Astrocyte of the hippocampus (primary cell): ENCODE results near the gene WDR49.

Experiments
- DNase-seq: peaks from one replicate; pipeline ENCODE4 v3.0.0; 2011; ENCODE audit warnings: low read depth, low spot score

WDR49 gene

DNA sequence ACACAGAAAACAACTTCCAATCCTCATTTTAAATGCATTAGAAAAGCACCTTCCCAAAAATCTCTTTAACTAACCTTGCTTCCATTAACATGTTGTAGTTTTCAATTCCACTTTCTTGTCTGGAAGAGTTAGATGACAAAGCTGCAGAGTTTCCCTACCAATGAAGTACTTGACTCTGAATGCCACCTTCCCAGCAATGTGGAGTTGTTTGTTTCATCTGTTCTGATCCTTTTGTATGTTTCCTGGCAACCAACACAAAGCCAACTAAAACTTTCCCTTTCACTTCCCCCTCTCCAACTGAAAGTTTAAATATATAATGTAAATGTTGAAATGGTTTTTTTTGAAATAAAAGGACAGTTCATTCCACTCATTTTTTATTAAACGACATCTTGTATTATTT is at the start of gene WDR49:
Gene WDR49, minus strand, starts transcription at position 183 of the 400 bp plus-strand sequence. CDS start 517 bp downstream, outside the sequence.
- DNase-seq, result peak; percentile 64

DNA sequence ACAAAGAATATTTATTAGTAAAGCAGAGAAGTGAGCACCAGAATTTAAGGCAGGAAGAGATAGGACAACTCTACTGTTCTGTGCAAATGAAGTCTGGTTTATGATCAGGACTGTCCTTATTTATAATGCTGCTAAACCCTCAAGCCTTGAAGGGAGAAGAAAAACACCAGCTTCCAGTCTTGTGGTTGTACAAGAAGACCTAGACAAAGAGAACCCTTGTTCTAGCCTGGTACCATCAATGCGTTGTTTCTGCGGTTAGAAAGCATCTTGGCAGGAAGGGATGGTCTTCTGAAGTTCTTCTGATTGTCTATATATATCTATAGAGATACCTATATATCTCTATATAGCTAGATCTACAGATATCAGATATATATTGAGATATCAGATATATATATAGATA is 47.2 kb upstream of the WDR49 start:
- no peak for DNase-seq

DNA sequence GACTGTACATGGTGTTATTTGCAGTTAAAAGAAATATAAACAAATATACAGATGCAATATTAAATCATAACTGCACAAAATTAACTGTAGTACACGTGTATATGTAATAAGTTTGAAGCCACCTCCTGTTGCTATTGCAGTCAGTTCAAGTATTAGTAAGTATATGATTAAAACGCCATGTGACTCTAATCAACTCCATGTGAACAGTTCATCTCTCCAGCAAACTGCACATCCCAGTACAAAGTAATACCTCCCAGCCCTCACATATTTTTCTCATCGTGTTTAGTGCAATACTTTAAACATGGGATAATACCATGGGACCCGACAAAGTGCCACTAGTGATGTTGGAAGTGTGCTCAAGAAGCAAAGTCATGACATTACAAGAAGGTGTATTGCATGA is 46.3 kb upstream of the WDR49 start:
- no peak for DNase-seq

DNA sequence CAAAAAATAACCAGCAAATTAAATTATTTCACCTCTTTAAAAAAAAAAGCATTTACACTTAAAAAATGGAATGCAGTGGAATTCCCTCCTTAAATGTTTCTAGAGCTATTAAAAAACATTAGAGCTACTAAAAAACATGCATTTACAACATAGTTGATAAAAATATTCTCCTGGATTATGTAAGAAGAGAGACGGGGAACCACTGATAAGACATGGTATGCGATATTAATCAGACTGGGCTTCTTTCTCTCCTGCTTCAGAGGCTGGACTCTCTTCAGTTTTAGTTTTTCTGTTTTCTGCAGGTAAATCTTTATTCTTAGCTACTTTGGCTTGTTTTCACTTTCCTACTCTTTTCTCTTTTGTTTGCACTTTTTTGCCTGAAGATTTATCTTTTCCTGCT is 40.4 kb upstream of the WDR49 start:
- DNase-seq, result no peak

DNA sequence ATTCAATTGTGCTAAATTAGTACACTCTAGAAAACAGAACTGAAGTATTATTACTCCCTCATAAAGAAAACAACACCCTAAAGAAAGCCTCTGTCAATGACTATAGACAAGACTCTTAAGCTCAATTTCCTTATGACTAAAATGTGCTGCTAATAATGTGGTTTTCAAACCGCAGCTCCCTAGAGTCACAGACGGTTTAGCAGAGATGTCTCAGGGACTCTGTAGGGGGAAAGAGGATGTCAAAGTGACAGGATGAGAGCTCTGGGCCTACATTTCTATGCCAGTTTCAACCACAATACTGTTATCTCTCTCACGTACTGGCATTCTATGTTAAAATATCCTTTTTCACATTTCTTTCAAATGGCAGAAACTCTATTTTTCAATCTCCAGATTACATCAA is 37.6 kb upstream of the WDR49 start:
- DNase-seq, result no peak

DNA sequence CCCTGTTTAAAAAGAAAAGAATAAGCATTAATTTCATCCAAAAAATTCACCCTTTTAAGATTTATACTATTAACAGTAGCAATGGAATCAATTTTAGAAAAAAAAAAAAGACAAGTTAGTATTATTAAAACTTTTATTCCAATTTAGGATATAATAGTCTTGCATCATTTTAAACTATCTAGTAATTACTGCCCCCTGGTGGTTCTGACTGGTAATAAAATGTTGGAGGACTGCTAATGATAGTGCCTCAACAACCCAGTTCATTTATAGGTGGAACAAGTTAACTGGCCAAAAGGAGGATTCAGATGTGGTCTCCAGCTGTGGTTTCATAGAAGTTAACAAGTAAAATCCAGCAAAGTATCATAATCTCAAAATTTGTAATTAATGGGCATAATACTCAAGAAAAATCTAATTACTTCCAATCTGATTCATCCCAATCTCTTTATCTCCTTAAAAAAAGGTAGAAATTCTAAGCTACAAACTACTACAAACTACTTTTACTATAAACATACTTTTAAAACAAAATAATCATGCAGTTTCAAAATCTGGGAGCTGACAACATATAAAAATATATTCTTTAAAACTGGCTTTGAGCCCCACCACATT is 30.7 kb upstream of the WDR49 start:
- DNase-seq, result peak; percentile 74

DNA sequence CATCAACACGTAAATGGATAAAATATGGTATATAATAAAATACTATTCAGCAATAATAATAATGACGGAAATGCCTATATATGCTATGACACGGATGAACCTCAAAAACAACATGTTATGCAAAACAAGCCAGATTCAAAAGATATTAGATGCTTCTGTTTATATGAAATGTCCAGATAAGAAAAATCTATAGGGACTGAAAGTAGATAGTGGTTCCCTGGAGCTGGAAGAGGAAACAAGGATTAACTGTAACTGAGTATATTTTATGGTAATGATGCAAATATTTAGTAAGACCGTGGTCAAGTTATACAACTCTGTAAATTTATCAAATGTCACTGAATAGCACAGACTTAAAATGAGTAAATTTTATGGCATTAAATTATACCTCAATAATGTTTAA is 25.8 kb upstream of the WDR49 start:
- no peak for DNase-seq

DNA sequence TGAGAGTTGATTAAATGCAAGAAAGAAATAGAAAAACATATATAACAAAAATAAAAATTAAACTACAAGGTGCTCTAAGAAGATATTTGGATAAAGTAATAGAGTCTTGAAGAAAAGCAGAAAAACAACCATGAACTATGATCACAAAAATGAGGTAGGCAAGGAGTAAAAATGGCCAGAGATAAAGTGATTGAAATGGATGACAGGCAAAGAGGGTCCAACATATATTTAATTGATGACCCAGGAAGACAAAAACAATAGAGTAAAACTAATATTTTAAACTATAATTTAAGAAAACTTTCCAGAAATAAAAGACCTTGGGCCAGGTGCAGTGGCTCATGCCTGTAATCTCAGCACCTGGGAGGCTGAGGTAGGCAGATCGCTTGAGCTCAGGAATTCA is 22.1 kb upstream of the WDR49 start:
- no peak for DNase-seq

DNA sequence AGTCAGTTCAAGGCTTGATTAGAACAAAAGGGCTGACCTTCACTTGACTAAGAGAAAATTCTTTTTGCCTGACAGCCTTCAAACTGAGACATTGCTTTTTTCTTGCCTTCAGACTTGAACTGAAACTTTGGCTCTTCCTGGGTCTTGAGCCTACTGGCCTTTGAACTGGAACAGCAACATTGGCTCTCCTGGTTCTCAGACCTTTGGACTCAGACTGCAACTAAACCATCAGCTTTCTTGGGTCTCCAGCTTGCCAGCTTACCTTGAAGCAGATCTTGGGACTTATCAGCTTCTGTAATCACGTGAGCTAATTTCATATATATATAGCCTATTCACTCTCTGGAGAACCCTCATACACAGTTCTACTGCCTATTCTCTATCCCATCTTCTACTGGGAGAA is 19.5 kb upstream of the WDR49 start:
- DNase-seq, result no peak

DNA sequence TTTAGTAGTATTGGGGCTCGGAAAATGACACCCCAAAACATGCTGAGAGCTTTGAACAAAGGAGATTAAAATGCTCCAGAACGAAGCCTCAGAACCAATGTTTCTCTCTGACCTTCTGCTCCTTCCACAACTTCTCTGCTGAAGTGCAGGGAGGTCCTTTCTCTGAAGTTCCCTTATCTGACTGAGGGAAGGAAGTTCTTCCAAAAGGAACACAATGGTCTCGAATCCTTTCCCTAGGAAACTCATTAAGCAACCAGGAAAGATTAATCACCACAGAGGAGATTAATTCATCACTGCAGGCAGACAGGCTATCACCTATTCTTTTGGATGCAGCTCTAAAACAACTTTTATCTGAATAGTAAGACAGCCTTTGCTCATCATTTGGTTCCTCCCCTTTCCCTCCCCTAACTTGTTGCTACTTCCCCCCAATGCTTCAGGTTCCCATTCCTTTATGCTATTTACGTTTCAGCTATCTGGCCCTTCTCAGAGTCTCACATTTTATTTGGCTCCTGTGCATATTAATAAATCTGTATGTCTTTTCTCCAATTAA is 18.2 kb upstream of the WDR49 start:
- DNase-seq, result no peak

DNA sequence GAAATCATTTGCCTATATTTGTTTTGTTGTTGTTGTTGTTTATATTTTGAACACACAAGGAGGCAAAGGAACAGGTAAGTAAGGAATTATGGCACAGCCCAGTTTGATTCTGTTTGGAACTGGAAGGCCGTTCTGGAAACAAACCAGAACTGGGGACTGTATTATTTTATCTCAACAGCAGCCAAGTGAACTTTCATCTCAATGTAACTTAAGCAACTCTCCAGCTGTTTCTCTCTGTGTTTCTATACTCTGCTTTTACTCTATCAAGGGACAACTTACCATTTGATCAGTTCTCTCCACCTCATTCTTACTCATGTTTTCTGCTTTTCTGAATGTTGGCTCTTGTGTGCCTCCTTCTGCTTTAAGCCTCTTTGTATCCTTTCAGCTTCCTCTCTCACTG is 16.0 kb upstream of the WDR49 start:
- no peak for DNase-seq

DNA sequence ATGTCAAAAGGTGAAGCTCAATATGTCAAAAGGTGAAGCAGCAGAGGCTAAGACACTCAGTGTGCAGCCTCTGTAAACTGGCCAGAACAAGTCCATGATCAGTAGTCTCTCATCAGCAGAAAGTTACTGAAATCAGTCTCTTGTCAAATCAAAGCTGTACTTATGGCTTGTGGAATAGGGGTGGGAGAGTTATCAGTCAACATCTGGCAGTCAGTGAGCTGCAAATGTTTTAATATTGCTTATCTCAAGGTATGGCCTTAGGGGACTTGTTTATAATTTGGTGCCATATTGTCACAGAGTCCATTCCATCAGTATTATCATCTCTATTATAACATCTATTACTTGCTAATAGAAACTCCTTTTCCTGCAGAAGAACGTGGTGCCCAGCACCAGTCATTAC is 14.9 kb upstream of the WDR49 start:
- no peak for DNase-seq

DNA sequence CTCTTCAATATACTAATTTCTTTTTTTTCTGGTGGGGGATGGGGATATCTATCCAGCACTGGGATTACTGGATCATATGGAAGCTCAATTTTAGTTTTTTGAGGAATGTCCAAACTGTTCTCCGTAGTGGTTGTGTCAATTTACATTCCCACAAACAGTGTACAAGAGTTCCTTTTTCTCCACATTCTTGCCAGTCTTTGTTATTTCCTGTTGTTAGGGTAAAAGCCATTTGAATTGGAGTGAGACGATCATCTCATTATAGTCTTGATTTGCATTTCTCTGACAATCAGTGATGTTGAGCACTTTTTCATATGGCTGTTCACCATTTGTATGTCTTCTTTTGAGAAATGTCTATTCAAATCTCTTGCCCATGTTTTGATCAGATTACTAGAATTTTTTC is 12.8 kb upstream of the WDR49 start:
- DNase-seq, result peak; percentile 17

DNA sequence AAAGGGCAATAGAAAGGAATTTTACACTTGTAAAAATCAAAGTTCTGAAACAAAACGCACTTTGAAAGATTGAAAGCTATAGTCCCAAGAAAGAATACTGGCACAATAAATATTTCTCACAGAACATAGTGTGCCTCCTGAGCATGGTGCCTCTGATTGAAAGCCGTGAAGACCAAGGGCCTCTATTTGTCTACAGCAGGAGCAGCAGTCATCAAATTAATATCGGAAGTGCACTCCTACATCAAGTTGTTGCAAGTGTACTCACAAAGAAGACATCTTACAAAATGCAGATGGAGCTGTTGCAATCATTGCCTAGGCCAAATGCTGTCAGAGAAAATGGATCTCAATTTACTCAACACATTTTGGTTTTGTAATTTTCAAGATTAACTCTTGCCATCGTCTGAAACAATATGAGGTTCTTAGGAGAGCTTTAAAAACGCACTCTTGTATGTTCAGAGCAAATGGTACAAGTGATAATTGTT is 9.2 kb upstream of the WDR49 start:
- DNase-seq, result no peak

DNA sequence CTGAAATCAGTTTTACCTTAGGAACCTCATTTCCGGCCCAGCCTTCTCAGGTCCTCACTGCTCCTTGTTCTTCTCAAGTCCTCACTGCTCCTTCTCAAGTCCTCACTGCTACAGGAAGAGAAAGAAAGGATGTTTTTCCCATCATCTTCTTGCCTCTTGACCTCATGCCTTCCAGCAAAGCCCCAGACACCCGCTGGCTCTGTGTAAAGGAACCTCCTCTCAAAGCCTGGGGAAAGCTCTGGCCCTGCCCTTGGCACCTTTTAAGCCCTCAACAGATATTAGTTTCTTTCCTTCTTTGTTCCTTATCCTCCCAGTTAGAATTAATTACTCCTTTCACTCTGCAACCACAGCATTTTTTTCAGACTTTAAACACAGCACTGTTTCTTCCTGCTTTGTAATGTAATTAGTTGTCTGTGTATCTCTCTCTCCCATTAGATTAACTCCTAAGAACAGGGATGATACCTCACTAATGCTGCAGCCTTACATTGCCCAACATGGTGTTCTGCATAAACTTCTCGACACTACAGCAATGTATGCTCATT is 4.0 kb upstream of the WDR49 start:
- no peak for DNase-seq

DNA sequence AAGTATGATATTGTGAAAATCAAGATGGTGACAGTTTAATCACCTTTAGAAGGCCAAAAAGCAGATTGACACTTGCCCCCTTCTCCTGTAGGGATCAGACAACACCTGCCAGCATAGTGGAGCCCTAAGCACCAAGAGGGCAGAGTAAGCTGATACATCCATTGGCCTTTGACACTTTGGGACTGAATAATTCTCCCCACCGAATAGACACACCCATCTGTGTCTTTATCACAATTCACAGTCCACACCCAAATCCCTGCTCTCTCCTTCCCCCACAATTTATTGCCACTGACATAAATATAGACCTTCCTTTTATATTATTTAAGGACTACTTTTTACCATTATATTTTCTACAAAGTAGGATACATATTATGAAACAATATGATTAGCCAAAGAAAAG is 3.1 kb upstream of the WDR49 start:
- DNase-seq, result no peak

DNA sequence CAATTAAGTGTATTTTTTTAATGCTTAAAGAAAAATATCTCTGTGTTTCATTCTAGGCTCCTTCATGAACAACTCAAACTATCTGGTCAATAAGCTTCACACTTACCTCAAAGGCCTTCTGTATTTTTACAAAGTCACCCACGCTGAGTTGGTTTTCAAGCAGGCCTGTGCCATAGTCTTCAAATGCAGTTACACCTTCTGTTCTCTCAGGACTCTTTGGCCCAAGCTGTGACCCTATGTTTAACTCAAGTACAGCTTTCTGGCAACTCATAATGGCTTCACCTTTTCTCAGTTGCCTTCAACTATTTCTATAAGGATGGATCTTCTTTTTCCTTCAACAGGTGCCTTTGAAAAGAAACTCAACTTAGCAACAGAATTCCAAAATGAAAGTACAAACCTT is 587 bp downstream of the WDR49 start:
- DNase-seq, result no peak

DNA sequence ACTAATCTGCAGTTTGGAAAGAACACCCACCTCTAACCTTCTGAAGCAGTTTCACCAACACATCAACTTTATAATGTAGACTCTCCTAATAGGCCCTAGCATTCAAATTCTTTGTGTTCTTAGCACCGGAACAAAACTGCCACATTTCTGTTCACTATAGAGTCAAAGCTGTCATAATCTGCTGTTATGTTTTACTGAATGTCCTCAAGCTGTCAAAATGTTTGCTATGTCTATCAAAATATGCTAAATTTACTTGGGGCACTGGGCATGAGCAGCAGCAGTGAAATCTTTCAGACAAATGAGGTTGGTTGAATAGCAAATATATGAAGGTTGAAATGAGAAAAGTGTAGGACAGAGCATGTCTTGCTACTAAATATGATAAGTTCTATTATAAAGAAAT is 1.9 kb downstream of the WDR49 start:
- DNase-seq, result no peak

DNA sequence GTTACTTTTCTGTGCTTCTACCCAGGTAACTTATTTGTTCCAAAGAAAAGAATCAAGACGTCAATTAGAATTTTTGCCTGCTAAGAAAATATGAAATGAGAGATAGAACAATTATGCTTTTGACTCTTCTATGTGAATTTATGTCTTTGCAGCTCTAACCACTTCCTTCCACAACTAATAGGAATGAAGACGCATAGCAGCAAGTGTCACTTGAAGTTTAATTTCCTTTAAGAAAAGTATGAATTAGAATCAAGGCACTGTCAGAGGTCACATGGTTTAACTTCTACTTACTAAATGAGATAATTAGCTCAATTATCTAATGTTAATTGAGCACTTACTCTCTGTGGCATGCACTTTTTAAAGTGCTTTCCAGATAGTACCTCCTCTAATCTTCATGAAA is 3.3 kb downstream of the WDR49 start:
- DNase-seq, result no peak

DNA sequence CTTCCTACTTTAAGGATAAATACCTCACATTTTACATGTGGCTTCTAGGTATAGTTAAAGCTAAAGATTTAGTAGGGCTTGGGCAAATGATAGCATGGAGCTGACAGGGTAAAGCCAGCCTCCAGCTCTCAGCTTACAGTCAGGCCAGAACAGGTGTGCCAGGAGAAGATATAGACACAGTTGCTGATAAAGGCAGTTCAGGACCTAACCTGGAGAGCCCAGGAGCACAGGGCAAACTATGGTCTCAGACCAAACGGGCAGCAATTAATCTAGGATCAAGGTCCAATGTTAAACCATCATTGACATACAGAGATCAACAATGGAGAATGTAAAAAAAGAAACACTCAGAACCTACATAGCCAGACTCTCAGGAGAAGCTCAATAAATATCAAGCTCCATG is 4.0 kb downstream of the WDR49 start:
- no peak for DNase-seq

DNA sequence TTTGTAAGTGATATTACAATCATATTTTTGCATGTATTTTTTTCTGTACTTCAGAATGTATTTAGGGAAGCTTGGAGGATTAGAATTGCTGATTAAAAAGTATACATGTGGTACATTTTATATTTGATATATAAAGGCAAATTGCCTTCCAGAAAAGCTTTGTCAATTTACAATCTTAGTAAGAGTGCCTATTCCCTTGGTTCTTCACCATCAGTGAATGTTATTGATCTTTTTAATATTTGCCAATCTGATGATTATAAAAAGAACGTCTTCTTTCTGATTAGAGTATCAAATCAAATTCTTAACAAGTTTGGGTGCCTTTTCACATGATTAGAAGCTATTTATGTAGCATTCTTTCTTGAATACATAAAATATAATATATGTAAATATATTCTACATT is 9.1 kb downstream of the WDR49 start:
- DNase-seq, result no peak

DNA sequence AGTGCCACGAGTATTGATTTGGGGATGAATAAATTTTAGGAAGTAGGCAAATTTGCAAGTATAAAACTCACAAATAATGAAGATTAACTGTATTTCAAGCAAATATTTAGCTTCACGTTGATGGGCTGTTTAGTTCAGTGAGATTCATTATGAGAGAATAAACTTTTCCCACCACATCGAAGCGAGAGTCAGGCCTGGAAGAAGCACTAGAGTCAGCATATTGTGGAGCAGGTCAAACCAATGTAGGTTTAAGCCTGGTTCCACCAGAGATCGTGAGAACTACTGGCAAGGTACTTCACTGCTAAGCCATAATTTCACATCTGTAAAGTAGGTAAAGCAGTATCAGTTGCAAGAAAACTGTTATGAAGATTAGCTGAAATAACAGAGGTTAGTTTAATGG is 22.3 kb downstream of the WDR49 start:
- DNase-seq, result no peak

DNA sequence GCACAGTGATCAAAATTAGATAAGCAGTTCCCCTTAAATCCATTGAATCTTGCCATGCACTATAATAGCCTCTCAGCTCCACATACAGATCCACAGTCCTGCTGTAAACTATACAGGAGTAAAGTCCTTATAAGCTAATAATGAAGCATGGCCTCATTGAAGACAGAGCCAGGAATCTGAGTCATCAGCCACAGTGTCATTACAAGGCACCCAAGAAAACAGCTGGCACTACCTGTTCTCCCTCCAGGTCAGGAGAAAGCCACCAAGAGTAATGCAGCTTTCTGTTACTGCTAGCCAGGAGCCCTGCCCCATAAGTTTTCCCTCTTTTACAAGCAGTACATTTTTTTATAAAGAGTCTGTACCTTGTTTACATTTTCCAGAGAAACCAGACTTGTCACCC is 27.3 kb downstream of the WDR49 start:
- DNase-seq, result peak; percentile 5

DNA sequence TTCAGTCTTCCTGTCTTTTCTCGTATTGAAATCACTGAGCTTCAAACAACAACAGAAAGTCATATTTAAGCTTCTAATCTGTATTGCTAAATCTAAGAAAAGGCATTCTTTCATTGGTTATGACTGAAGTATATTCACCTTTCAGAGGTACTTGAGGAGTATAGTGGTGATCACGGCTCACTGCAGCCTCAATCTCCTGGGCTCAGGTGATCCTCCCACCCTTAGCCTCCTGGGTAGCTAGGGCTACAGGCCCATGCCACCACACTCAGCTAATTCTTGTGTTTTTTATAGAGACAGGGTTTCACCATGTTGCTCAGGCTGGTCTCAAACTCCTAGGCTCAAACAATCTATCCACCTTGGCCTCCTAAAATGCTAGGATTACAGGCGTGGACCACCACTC is 38.7 kb downstream of the WDR49 start:
- no peak for DNase-seq
